NT2/D1 (cell line): Measurements from ENCODE around the gene HSPA4.

ENCODE experiments used
- SUZ12 ChIP-seq: IDR thresholded peaks from 2 replicates; pipeline ENCODE4 v1.6.1; 2011; ENCODE audit not compliant: insufficient read length, insufficient read depth; ENCODE audit errors: extremely low read depth
- YY1 ChIP-seq: IDR thresholded peaks from 2 replicates; pipeline ENCODE4 v1.6.1; 2011; ENCODE audit not compliant: insufficient read length, insufficient read depth
- ZNF274 ChIP-seq: IDR thresholded peaks from 2 replicates; pipeline ENCODE4 v1.6.1; 2011; ENCODE audit warnings: mild to moderate bottlenecking, low read depth, low read length

DNA sequence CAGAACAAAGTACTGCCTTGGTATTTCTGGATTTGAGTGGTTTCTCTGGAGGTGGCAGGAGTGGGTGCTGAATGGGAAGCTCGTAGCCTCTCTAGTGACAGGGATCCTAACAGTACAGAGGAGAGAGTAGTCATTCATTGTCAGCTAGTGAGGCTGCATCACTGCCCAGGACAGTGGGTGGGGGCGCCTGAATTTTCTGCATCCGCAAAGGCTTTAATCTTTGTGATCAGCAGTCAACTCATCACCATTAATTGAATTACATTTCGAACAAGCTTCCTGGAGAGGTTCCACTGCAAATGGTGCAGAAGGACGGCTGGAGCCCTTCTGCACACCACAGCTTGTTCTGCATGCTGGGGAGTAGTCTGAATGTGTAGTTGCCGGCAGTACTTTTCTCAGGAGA is 77.5 kb downstream of the HSPA4 start:
- TF ChIP-seq ZNF274 (no peak), YY1 (no peak), SUZ12 (no peak)
